HepG2 (cell line): ENCODE results near the gene ACP5. TPM values are rescaled to one million over a fixed set of nuclear protein-coding genes. Genes with fewer than 3 reads are reported as not detected.

Source experiments
- ATAC-seq: fragments of 200-7000 bp; cut with Tn5 transposase; 3 replicates; pipeline ENCODE4 v1.9.1; 2020; ENCODE audit warnings: mild to moderate bottlenecking, moderate library complexity
- BruUV-seq: library from RNA; stranded (reverse); fragments of 400-500 nt; replicated peaks from 2 replicates; lab custom pipeline; 2021; lab: Mats Ljungman, UMichigan
- CTCF ChIA-PET: fragments of 300-600 bp; formaldehyde crosslinking; extraction: SDS; loops from one replicate; lab custom pipeline; 2021; ENCODE audit warnings: low total read pairs, inconsistent platforms, low intra/inter-chr PET ratio; lab: Yijun Ruan, JAX
- POLR2A ChIA-PET: fragments of 350-600 bp; sonication (Branson Sonifier 250); formaldehyde crosslinking; loops from one replicate; lab custom pipeline; 2020; ENCODE audit warnings: antibody characterized with exemption, inconsistent platforms; lab: Yijun Ruan, JAX
- DNase-seq: peaks from one replicate; pipeline ENCODE4 v3.0.0-alpha.2; 2015; ENCODE audit warnings: low spot score
- FAIRE-seq: peaks from 3 replicates; lab custom pipeline; 2011; peaks lifted over from hg19 to GRCh38; lab: Jason Lieb, UNC
- H2AFZ ChIP-seq: one replicate; pipeline ENCODE4 v1.6.1; 2011; ENCODE audit warnings: low read length, inconsistent platforms
- H3K27ac ChIP-seq: fragments of 300-600 bp; 3 replicates; pipeline ENCODE4 v1.8.0; 2011; ENCODE audit warnings: mixed run types, mild to moderate bottlenecking, mixed read lengths, low read length, inconsistent platforms; ENCODE audit not compliant: insufficient read depth; ENCODE audit errors: extremely low read length
- H3K27me3 ChIP-seq, 2 experiments: fragments of 200-600 bp in 1 of 2; 2 replicates in 1 of 2; 3 replicates in 1 of 2; pipeline versions ENCODE4 v1.6.0 to v1.8.0; 2011; ENCODE audit warnings: low read length in 2 of 2, mild to moderate bottlenecking in 2 of 2, moderate library complexity in 2 of 2, inconsistent platforms in 1 of 2; ENCODE audit not compliant: insufficient read depth in 2 of 2, control insufficient read depth in 1 of 2
- H3K36me3 ChIP-seq, 2 experiments: fragments of 200-600 bp in 1 of 2; replicated peaks in 1 of 2; 2 replicates in 1 of 2; 3 replicates in 1 of 2; pipeline versions ENCODE4 v1.5.1 to v1.8.0; 2011; ENCODE audit warnings: low read length in 2 of 2, inconsistent platforms in 1 of 2; ENCODE audit not compliant: insufficient read depth in 2 of 2, control insufficient read depth in 1 of 2
- H3K4me1 ChIP-seq: 2 replicates; pipeline ENCODE4 v1.5.1; 2012; ENCODE audit warnings: low read length, inconsistent platforms; ENCODE audit not compliant: insufficient read depth
- H3K4me2 ChIP-seq: 2 replicates; pipeline ENCODE4 v1.6.0; 2011; ENCODE audit warnings: low read depth, low read length, inconsistent platforms
- H3K4me3 ChIP-seq, 3 experiments: fragments of 200-600 bp in 1 of 3; sonication (generic), shearing (Covaris generic) in 1 of 3; replicated peaks in 1 of 3; 2 replicates each; pipeline ENCODE4 v1.5.1; 2011 to 2016; ENCODE audit warnings: low read length in 3 of 3, inconsistent platforms in 2 of 3, low read depth in 2 of 3, mild to moderate bottlenecking in 2 of 3, control low read depth in 1 of 3, mixed read lengths in 1 of 3; ENCODE audit not compliant: insufficient read depth in 1 of 3
- H3K79me2 ChIP-seq: one replicate; pipeline ENCODE4 v1.6.1; 2011; ENCODE audit warnings: low read length, inconsistent platforms; ENCODE audit not compliant: insufficient read depth
- H3K9ac ChIP-seq: 2 replicates; pipeline ENCODE4 v1.6.0; 2011; ENCODE audit warnings: mild to moderate bottlenecking, low read depth, low read length, inconsistent platforms; ENCODE audit not compliant: insufficient read depth
- H3K9me3 ChIP-seq: 2 replicates; pipeline ENCODE4 v1.5.1; 2012; ENCODE audit warnings: mild to moderate bottlenecking, low read length
- H4K20me1 ChIP-seq: 2 replicates; pipeline ENCODE4 v1.6.0; 2011; ENCODE audit warnings: inconsistent platforms, mild to moderate bottlenecking, low read length, moderate library complexity; ENCODE audit not compliant: insufficient read depth
- ARID2 ChIP-seq: sonication (generic); formaldehyde crosslinking; IDR thresholded peaks from 2 replicates; pipeline ENCODE4 v1.8.1; 2022; ENCODE audit warnings: mild to moderate bottlenecking, missing genetic modification reagents, borderline replicate concordance
- BRCA1 ChIP-seq: sonication (generic); formaldehyde crosslinking; IDR thresholded peaks from 2 replicates; pipeline ENCODE4 v1.4.0; 2020; ENCODE audit warnings: missing genetic modification reagents
- CHD4 ChIP-seq: fragments of 200-600 bp; sonication (generic); IDR thresholded peaks from 2 replicates; pipeline ENCODE4 v1.7.0; 2017; ENCODE audit warnings: mild to moderate bottlenecking, low read length, borderline replicate concordance
- FIP1L1 ChIP-seq: fragments of 200-400 bp; formaldehyde crosslinking; IDR thresholded peaks from 2 replicates; pipeline ENCODE4 v1.6.1; 2018; ENCODE audit warnings: low read depth, mild to moderate bottlenecking, low read length, moderate library complexity, borderline replicate concordance; ENCODE audit not compliant: insufficient read depth
- FLYWCH1 ChIP-seq: sonication (generic); formaldehyde crosslinking; IDR thresholded peaks from 2 replicates; pipeline ENCODE4 v1.8.1; 2023; ENCODE audit warnings: mild to moderate bottlenecking, missing genetic modification reagents
- KDM1A ChIP-seq: IDR thresholded peaks from 2 replicates; pipeline ENCODE4 v1.6.1; 2016; ENCODE audit warnings: missing compliant biosample characterization
- MTA1 ChIP-seq: sonication (generic); formaldehyde crosslinking; IDR thresholded peaks from 2 replicates; pipeline ENCODE4 v1.4.0; 2020; ENCODE audit warnings: missing genetic modification reagents, mild to moderate bottlenecking, borderline replicate concordance
- ZBTB21 ChIP-seq: sonication (generic); formaldehyde crosslinking; IDR thresholded peaks from 2 replicates; pipeline ENCODE4 v1.4.0; 2020; ENCODE audit warnings: missing genetic modification reagents
- ZBTB43 ChIP-seq: sonication (generic); formaldehyde crosslinking; conservative IDR thresholded peaks from 2 replicates; pipeline ENCODE4 v1.4.0; 2020; ENCODE audit warnings: missing genetic modification reagents
- ZFP62 ChIP-seq: sonication (generic); formaldehyde crosslinking; IDR thresholded peaks from 2 replicates; pipeline ENCODE4 v1.4.0; 2020; ENCODE audit warnings: missing genetic modification reagents
- ZNF30 ChIP-seq: sonication (generic); formaldehyde crosslinking; IDR thresholded peaks from 2 replicates; pipeline ENCODE4 v1.5.0; 2020; ENCODE audit warnings: mild to moderate bottlenecking, missing genetic modification reagents
- ZNF773 ChIP-seq: sonication (generic); formaldehyde crosslinking; IDR thresholded peaks from 2 replicates; pipeline ENCODE4 v1.4.0; 2020; ENCODE audit warnings: missing genetic modification reagents, borderline replicate concordance
- ZNF780A ChIP-seq: sonication (generic); formaldehyde crosslinking; IDR thresholded peaks from 2 replicates; pipeline ENCODE4 v1.8.0; 2022; ENCODE audit warnings: mild to moderate bottlenecking, missing genetic modification reagents, moderate library complexity
- ZSCAN25 ChIP-seq: sonication (generic); formaldehyde crosslinking; IDR thresholded peaks from 2 replicates; pipeline ENCODE4 v1.8.0; 2022; ENCODE audit warnings: mild to moderate bottlenecking, missing genetic modification reagents
- WGBS: methylation state at CpG from one replicate; pipeline ENCODE4 v1.1.6; 2017; ENCODE audit warnings: low lambda C conversion rate; 5-methylcytosine and 5-hydroxymethylcytosine counted together
- in situ Hi-C: cut with HindIII; loops from 2 replicates; pipeline ENCODE4 v1.10.0; 2017; ENCODE audit warnings: low pct_unique_long_range_greater_than_20kb; ENCODE audit not compliant: extremely low pct_ligation_motif_present
- intact Hi-C: fragments of 100-400 bp; cut with micrococcal nuclease; formaldehyde crosslinking; loops from one replicate; pipeline ENCODE4 v1.10.0; 2022; ENCODE audit not compliant: unreplicated experiment
- polyA plus RNA-seq, 8 experiments: library from polyadenylated mRNA; depleted of rRNA in 3 of 8; stranded (reverse) in 7 of 8; unstranded in 1 of 8; fragments of >200 nt; fragmentation: Illumina TruSeq in 4 of 8; extraction: Trizol in 4 of 8; gene quantifications; 2 replicates each; pipeline versions ENCODE4 v1.2.1 to v1.2.3, GENCODE V29; 2011 to 2016; ENCODE audit warnings: low read depth in 4 of 8, missing spikeins in 1 of 8, mixed read lengths in 1 of 8; ENCODE audit not compliant: insufficient read depth in 1 of 8
- total RNA-seq, 5 experiments: library from RNA; depleted of rRNA; stranded (reverse); fragments of >200 nt; fragmentation: Illumina TruSeq; extraction: Trizol; gene quantifications; 2 replicates each; pipeline ENCODE4 v1.2.3, GENCODE V29; 2016; ENCODE audit warnings: low read depth in 1 of 5
- TF ChIP-seq, protein P1 (sequence below): sonication (generic); formaldehyde crosslinking; IDR thresholded peaks from 2 replicates; pipeline ENCODE4 v1.9.0; 2021; ENCODE audit warnings: missing genetic modification reagents, mild to moderate bottlenecking, borderline replicate concordance
- TF ChIP-seq, protein P2 (sequence below): sonication (generic); formaldehyde crosslinking; IDR thresholded peaks from 2 replicates; pipeline ENCODE4 v1.5.1; 2020; ENCODE audit warnings: missing genetic modification reagents, mild to moderate bottlenecking, borderline replicate concordance
- TF ChIP-seq, protein P3 (sequence below): sonication (generic); formaldehyde crosslinking; IDR thresholded peaks from 2 replicates; pipeline ENCODE4 v1.4.0; 2020; ENCODE audit warnings: missing genetic modification reagents

The ACP5 gene
- total and polyA plus RNA-seq, 2 of the 13 experiments (the other 11 are each of a cell fraction or from before 2014, with no cell fraction given): 1.3 to 6.7 TPM

DNA sequence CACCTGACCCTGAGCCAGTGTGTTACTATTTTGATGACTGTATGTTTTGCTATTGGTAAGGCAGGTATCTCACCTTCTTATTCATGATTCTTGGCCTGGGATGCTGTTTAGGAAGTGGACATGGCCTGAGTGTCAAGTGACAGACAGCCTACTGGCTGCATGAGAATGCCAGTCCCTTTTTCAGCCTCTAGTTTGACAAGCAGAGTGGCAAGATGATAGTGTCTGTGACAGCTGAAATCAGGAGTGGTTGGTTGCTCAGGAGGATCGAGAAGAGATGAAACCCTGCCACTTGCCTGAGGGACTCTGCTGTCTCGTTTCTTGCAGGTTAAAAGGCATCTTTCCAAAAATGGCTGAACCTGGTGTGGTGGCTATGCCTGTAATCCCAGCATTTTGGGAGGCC is 11.3 kb downstream of the ACP5 start:
- Histone ChIP-seq H3K36me3 (no peaks in the 10 kb centered on the region), H2AFZ (no peak overlapping the region), H3K4me3 (no peak overlapping the region), H3K27ac (no peak overlapping the region), H3K9ac (no peak overlapping the region), H3K4me1 (no peaks in the 10 kb centered on the region), H3K9me3 (no peaks in the 10 kb centered on the region), H3K4me2 (no peak overlapping the region), H4K20me1 (no peaks in the 10 kb centered on the region), H3K79me2 (no peaks in the 10 kb centered on the region), H3K27me3 (no peaks in the 10 kb centered on the region)
- intact Hi-C loops (no loop called here), in situ Hi-C loops (no loop called here)
- POLR2A ChIA-PET: no interaction called here
- WGBS: no CpG with 5 or more reads among the region's 2 CpGs
- no peak for FAIRE-seq
- no TSS peak for BruUV-seq
- no peak for DNase-seq
- no peak for ATAC-seq
- CTCF ChIA-PET: no interaction called here
- no peak for TF ChIP-seq ZSCAN25 (CRISPR knock-in tag)
- TF ChIP-seq, protein P1, sequence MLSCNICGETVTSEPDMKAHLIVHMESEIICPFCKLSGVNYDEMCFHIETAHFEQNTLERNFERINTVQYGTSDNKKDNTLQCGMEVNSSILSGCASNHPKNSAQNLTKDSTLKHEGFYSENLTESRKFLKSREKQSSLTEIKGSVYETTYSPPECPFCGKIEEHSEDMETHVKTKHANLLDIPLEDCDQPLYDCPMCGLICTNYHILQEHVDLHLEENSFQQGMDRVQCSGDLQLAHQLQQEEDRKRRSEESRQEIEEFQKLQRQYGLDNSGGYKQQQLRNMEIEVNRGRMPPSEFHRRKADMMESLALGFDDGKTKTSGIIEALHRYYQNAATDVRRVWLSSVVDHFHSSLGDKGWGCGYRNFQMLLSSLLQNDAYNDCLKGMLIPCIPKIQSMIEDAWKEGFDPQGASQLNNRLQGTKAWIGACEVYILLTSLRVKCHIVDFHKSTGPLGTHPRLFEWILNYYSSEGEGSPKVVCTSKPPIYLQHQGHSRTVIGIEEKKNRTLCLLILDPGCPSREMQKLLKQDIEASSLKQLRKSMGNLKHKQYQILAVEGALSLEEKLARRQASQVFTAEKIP: no peak
- no peak for TF ChIP-seq ZFP62 (CRISPR knock-in tag)
- TF ChIP-seq ARID2 (CRISPR knock-in tag): no peak
- TF ChIP-seq BRCA1 (CRISPR knock-in tag): no peak
- TF ChIP-seq, protein P2, sequence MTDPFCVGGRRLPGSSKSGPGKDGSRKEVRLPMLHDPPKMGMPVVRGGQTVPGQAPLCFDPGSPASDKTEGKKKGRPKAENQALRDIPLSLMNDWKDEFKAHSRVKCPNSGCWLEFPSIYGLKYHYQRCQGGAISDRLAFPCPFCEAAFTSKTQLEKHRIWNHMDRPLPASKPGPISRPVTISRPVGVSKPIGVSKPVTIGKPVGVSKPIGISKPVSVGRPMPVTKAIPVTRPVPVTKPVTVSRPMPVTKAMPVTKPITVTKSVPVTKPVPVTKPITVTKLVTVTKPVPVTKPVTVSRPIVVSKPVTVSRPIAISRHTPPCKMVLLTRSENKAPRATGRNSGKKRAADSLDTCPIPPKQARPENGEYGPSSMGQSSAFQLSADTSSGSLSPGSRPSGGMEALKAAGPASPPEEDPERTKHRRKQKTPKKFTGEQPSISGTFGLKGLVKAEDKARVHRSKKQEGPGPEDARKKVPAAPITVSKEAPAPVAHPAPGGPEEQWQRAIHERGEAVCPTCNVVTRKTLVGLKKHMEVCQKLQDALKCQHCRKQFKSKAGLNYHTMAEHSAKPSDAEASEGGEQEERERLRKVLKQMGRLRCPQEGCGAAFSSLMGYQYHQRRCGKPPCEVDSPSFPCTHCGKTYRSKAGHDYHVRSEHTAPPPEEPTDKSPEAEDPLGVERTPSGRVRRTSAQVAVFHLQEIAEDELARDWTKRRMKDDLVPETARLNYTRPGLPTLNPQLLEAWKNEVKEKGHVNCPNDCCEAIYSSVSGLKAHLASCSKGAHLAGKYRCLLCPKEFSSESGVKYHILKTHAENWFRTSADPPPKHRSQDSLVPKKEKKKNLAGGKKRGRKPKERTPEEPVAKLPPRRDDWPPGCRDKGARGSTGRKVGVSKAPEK (CRISPR knock-in tag): no peak
- TF ChIP-seq ZNF773 (CRISPR knock-in tag): no peak
- no peak for TF ChIP-seq FLYWCH1 (CRISPR knock-in tag)
- TF ChIP-seq, protein P3, sequence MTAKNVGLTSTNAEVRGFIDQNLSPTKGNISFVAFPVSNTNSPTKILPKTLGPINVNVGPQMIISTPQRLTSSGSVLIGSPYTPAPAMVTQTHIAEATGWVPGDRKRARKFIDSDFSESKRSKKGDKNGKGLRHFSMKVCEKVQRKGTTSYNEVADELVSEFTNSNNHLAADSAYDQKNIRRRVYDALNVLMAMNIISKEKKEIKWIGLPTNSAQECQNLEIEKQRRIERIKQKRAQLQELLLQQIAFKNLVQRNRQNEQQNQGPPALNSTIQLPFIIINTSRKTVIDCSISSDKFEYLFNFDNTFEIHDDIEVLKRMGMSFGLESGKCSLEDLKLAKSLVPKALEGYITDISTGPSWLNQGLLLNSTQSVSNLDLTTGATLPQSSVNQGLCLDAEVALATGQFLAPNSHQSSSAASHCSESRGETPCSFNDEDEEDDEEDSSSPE (CRISPR knock-in tag): no peak
- TF ChIP-seq KDM1A (CRISPR knock-in tag): no peak
- no peak for TF ChIP-seq ZBTB43
- no peak for TF ChIP-seq ZBTB21
- TF ChIP-seq CHD4: no peak
- TF ChIP-seq FIP1L1: no peak
- no peak for TF ChIP-seq ZNF30 (CRISPR knock-in tag)
- no peak for TF ChIP-seq MTA1 (CRISPR knock-in tag)
- no peak for TF ChIP-seq ZNF780A (CRISPR knock-in tag)
